HG03342 (cell line): Measurements from ENCODE around the gene UCHL5.
"Not testable (repeated sequence)": the region's sequence is repeated elsewhere in the genome, so short reads cannot be mapped to it uniquely, and the experiment has no call there.

ENCODE experiments used
- ATAC-seq: cut with Tn5 transposase; IDR thresholded peaks from one replicate; pipeline ENCODE4 v1.9.1; 2021; ENCODE audit warnings: mild to moderate bottlenecking, moderate library complexity; ENCODE audit not compliant: unreplicated experiment

Gene UCHL5

DNA sequence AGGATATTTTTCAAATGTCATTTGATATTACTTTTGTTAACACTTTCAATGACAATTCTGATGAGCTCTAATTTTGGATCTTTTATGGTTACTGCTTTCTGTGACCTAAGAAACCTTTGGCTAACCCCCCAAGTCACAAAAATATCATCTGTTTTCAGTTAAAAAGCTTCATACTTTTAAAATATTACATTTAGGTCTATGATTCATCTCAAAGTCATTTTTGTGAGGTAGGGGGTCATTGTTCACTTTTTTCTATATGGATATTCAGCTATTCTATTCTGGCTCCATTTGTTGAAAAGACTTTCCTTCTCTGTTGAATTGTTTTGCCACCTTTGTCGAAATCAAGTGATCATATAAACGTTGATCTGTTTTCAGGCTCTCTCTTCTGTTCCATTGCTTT is 44.8 kb downstream of the UCHL5 start:
- ATAC-seq: no peak

- no peak for ATAC-seq
Measured at GRCh38 chr1:193013707-193014106, 45.5 kb downstream of the UCHL5 start.

- no peak for ATAC-seq
Measured at GRCh38 chr1:193013005-193013404, 46.2 kb downstream of the UCHL5 start.

DNA sequence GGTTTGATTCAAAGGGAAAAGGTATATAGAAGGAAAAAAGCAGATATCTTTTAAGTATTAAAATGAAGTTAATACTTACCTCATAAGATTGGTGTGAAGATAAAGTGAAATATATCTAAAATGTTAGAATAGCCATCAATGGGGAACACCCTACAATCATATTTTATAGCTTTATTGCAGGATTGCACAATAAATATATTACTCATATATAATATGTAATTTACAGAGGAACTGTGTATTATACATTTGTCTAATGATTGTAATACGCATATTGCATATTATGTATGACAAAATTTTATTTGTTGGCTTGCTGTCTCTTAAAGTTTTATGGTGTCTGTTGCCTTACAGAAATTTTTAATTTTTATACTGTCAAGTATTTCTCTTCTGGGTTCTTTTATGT is 47.8 kb downstream of the UCHL5 start:
- no peak for ATAC-seq

GRCh38 chr1:193009501-193009900 is 49.7 kb downstream of the UCHL5 start:
- no peak for ATAC-seq

- ATAC-seq: no peak
Measured at GRCh38 chr1:193005785-193006184, 53.4 kb downstream of the UCHL5 start.

GRCh38 chr1:192998536-192998935 is 60.6 kb downstream of the UCHL5 start:
- ATAC-seq: no peak

GRCh38 chr1:192994141-192994540 is 65.0 kb downstream of the UCHL5 start:
- ATAC-seq: no peak

- peak; percentile 58 for ATAC-seq
Measured at GRCh38 chr1:192993426-192994085, 65.6 kb downstream of the UCHL5 start.

DNA sequence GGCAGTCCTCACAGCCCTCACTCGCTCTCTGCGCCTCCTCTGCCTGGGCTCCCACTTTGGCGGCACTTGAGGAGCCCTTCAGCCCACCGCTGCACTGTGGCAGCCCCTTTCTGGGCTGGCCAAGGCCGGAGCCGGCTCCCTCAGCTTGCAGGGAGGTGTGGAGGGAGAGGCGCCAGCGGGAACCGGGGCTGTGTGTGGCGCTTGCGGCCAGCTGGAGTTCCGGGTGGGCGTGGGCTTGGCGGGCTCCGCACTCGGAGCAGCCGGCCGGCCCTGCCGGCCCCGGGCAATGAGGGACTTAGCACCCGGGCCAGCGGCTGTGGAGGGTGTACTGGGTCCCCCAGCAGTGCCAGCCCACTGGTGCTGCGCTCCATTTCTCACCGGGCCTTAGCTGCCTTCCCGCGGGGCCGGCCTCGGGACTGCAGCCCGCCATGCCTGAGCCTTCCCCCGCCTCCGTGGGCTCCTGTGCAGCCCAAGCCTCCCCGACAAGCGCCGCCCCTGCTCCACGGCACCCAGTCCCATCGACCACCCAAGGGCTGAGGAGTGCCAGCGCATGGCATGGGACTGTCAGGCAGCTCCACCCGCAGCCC is 72.3 kb downstream of the UCHL5 start:
- not testable (repeated sequence) for ATAC-seq

GRCh38 chr1:192986110-192986747 is 72.9 kb downstream of the UCHL5 start:
- no peak for ATAC-seq

GRCh38 chr1:192984080-192984479 is 75.1 kb downstream of the UCHL5 start:
- ATAC-seq: peak; percentile 36

DNA sequence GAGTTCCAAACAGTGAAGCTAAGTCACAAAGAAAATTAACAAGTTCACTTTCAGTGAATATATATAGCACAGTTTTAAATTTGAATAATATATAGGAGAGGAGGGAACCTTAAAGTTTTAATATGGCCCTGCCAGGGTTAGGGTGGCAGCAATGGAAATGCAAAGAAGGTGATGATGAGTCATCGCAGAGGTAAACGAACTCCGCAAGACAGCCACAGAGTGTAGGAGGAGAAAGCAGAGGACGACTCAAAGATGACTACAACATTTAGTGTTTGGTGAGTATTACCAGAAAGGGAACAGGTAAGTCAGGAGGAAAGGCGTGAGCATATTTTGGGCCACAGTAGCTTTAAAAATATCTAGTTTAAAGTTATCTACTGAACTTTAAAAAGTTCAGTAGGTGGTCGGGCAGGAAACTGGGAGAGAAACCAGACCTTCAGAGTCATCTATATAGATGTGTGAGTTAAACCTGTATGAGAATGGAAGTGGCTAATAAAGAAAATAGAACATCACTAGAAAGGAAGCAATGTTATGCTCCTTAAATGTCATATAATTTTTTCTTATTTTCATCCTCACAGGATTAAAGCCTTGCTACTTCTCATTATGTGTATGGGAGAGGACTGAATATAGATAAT is 75.7 kb downstream of the UCHL5 start:
- ATAC-seq: peak; percentile 95

GRCh38 chr1:192980856-192981255 is 78.3 kb downstream of the UCHL5 start:
- no peak for ATAC-seq

DNA sequence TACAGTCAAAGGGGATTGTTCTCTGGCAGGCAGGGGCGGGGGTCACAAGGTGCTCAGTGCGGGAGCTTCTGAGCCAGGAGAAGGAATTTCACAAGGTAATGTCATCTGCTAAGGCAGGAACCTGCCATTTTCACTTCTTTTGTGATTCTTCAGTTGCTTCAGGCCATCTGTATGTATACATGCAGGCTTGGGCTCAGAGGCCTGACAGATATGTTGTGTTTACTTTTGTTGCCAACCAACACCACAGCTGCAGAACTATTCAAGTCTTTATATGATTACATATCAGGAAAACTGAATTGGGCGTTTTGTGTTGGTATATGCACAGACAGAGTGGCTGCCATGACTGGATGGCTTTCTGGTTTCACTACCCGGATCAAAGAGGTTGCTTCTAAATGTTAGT is 78.8 kb downstream of the UCHL5 start:
- not testable (repeated sequence) for ATAC-seq

DNA sequence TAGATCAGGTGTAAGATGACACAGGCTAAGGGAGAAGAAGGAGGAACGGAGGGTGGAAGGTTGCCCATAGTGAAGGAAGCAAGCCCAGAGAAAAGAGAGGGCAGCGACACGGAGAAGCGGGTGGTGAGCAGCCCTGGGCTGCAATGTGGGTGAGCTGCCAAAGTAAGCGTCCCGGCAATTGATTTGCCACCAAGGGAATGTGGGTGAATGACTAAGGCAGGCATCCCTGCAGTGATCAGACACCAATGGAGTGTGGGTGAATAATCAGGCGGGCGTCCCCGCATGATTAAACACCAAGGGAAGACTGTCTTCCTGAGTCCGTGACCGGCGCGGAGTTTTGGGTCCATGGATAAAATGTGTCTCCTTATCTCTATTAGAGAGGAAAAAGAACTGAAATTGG is 79.6 kb downstream of the UCHL5 start:
- no peak for ATAC-seq

DNA sequence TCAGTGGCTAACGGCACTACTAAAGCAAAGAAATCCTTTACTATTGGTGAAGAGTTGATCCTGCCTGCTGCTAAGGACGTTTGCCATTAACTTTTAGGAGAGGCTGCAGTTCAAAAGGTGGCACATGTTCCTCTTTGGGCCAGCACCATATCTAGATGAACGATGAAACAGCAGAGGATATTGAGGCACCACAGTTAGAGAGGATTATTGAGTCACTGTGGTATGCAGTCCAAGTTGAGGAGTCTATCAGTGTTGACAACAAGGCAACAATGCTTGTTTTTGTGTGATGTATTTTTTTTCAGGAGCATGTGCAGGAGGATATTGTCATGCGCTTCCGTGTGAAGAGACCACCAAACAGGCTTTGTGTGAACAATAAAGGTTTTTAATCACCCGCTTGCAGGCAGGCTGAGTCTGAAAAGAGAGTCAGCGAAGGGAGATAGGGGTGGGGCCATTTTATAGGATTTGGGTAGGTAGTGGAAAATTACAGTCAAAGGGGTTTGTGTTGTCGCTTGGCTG is 80.9 kb downstream of the UCHL5 start:
- ATAC-seq: no peak

DNA sequence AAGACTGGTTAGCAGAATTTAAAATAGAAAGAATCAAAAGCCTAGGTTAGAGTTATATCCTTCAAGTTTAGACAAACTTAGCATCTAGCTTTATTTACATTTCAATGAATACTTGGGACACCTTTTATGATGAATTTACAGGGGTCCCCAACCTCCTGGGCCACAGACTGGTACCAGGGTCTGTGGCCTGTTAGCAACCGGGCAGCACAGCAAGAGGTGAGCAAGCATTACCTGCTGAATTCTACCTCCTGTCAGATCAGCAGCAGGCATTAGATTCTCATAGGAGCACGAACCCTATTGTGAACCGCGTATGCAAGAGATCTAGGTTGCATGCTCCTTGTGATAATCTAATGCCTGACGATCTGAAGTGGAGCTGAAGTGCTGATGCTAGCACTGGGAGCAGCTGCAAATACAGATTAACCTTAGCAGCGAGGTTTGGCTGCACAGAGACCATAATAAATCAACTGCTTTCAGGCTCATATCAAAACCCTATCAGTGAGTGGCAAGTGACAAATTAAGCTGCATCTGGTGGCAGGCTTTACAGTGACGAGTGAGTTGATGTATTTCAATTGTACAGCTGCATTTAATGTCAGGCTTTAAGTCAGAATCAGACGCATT is 82.0 kb downstream of the UCHL5 start:
- no peak for ATAC-seq

DNA sequence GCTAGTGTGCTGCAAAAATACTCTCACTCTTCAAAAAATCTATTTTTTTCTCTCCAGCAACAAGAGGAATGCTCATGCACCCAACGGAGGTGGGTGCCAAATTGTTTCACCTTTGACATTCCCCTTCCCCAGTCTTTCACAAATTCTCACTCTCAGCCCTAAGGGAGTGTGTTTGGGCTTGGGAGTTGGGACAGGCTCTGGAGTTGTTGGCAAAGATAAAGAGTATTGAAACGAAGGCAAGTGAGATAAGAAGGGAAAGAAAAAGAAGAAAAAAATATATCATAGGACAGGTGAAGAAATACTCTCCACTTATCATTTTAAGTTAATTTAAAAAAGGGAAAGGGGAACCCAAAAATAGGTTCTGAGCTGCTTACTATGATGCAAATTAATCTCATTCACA is 82.6 kb downstream of the UCHL5 start:
- no peak for ATAC-seq

DNA sequence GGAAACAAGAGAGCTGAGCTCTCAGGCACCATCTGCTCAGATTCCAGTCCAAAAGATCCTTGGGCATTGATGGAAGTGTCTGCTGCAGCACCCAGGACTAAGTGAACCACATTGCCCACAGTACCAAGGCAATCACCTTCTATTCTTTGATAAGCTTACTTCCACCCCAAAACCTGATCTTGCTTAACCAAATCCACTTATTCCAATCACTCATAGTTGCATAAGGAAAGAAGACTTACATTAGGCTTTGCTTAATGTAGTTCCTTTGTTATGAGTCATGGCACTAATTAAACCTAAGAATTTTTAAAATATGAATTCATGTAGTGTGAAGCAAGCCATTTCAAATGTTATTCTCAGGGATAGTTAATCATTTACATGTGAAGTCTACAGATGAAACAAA is 84.5 kb downstream of the UCHL5 start:
- ATAC-seq: no peak

DNA sequence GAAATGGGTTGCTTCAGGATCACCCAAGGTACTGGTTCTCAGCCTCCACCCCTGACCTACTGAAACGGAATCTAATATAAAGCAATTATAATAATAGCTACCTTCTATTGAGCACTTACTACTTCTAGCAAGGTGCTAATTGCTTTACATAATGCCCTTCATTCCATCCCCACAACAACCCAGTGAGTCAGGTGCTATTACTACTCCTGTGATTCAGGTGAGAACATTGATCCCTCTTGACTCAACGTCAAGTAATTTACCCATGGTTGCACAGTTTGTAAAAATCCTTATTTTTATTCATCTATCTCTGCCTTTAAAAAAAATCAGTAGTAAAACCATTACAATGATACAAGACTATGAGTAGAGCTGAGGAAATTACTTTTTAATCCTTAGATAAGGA is 85.2 kb downstream of the UCHL5 start:
- ATAC-seq: no peak
